ENCODE results near the gene IL1R2.
"Not testable (repeated sequence)": the region's sequence is repeated elsewhere in the genome, so short reads cannot be mapped to it uniquely, and the experiment has no call there.

- not testable (repeated sequence) for TF ChIP-seq CTCF (conservative IDR thresholded peaks at IDR 0.05; ENCODE audit: low read depth in 2 of 2); EZH2 (IDR thresholded peaks at IDR 0.05; ENCODE audit: low read depth, unreplicated experiment); POLR2AphosphoS5 (IDR thresholded peaks at IDR 0.05; ENCODE audit: low read depth); CREB1 (CRISPR knock-in tag; IDR thresholded peaks at IDR 0.05; ENCODE audit: low read depth); NANOG (IDR thresholded peaks at IDR 0.05; ENCODE audit: borderline replicate concordance); REST (IDR thresholded peaks at IDR 0.05; ENCODE audit: unreplicated experiment); EZH2phosphoT487 (IDR thresholded peaks at IDR 0.05; ENCODE audit: unreplicated experiment); STAT1 (IDR thresholded peaks at IDR 0.05; ENCODE audit: unreplicated experiment)
Observed at GRCh38 chr2:102002909-102003308, 11.1 kb downstream of the IL1R2 start.

All from GM23338 (cell line).